H4 (cell line): ENCODE data around the gene EIF3B. TPM values are rescaled to one million over a fixed set of nuclear protein-coding genes. Genes with fewer than 3 reads are reported as not detected.
A peak's percentile ranks its signal among the peaks of the same experiment; 100 is the strongest.
"Not testable (repeated sequence)": the region's sequence is repeated elsewhere in the genome, so short reads cannot be mapped to it uniquely, and the experiment has no call there.

Experiments
- DNase-seq: peaks from one replicate; pipeline ENCODE4 v3.0.0-alpha.2; 2015; ENCODE audit warnings: low spot score
- total RNA-seq: library from RNA; depleted of rRNA; stranded (reverse); fragments of >200 nt; shearing (Covaris generic); gene quantifications from 2 replicates; pipeline ENCODE4 v1.2.3, GENCODE V29; 2014; rRNA removed

EIF3B gene
- 361 and 382 TPM in 2 replicates for total RNA-seq

DNA sequence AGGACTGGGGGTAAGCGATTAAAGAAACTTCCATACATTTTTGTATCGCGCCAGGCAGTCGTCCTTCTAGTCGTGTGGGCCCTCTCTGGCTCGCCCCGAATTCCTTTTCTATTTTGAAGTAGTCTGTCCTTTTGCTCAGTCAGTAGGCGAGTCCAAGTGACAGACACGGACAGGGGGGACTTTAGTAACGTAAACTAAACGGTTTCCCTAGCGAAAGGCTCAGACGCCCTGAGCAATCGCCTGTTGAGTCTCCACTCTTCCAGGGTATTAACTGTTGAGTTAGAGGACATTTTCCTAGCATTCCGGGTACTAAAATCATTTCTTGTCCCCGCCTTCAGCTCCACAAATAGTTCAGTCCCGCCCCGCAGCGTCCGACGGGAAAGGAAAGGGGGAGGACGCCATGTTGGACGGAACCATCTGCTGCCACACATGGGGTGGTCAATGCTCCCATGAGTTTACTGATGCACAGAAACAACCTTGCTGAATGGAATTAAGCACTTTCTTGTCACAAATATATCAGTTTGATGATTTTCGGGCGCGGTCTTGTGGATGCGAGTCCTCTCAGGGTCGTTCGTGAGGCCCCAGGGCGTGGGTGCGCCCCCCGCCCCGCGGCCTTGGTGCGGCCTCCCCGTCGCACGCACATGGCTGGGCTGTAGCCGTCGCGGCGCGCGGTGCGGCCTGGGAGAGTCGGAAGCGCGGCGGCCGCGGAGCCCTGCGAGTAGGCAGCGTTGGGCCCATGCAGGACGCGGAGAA lies at the start of gene EIF3B:
Gene EIF3B, plus strand, starts transcription at position 642 of the 753 bp plus-strand sequence. Its CDS starts 95 bp downstream, at position 737.
- DNase-seq = peak; percentile 98

DNA sequence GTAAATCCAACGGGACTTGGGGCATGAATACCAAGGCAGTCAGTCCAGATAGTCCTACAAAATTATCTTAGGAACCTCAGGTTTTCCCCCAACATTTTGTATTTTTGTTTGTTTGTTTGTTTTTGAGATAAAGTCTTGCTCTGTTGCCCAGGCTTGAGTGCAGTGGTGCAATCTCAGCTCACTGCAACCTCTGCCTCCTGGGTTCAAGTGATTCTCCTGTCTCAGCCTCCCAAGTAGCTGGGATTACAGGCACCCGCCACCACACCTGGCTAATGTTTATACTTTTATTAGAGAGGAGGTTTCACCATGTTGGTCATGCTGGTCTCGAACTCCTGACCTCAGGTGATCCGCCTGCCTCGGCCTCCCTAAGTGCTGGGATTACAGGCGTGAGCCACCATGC lies 49.4 kb upstream of the EIF3B start:
- not testable (repeated sequence) for DNase-seq

DNA sequence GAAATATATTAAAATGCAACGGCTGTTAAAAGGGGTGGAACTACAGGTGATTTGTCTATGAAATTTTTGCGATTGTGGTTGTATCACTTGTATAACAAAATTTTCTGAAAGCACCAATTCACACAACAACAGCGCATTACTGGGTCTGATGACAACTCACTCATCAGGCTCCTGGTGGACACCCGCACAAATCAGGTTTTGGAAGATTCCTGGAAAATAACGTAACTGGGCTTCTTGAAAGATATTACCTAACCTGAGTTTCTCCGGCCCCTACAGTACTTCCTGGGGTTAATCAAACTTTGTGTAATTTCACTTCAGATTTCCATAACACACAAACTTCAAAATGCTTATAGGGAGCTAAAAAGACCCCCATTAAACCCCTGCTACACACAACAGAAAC lies 47.9 kb upstream of the EIF3B start:
- no peak for DNase-seq

DNA sequence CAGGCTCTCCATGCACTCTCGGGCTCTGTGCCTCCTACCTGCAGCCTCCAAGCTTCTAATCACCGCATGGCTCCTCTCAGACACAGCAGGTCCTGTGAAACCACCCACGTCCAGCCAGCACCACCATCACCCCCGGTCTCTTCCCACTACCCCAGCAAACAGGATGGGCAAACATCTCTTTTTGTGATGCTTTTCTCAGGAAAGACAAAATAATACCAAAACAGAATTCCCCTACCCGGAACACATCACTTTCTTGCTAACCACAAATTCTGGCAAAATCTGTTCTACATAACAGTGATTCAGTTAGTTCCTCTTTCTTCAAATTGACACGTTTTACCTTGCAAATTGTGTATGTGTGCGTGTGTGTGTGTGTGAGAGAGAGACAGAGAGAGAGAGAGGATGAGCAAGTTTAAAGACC lies 46.9 kb upstream of the EIF3B start:
- no peak for DNase-seq

DNA sequence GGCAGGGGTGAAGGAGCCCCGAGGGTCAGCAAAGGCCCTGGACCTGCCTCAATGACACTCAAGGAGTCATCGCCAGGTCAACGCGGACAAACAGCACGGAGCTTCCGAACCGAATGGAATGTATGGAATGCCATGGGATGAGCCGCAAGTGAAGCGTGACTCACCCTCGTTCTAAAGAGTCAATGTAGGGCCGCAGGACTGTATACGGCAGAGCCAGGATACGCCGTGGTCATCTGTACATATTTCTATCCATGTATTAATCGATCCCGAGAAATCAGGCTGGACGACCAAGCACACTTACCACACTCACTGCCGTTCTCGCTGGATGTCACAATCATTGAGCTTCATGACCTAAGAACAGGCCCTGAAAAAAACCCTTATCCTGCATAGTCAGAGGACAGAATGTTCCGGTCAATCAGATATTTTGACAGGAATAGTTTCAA lies 44.7 kb upstream of the EIF3B start:
- no peak for DNase-seq

DNA sequence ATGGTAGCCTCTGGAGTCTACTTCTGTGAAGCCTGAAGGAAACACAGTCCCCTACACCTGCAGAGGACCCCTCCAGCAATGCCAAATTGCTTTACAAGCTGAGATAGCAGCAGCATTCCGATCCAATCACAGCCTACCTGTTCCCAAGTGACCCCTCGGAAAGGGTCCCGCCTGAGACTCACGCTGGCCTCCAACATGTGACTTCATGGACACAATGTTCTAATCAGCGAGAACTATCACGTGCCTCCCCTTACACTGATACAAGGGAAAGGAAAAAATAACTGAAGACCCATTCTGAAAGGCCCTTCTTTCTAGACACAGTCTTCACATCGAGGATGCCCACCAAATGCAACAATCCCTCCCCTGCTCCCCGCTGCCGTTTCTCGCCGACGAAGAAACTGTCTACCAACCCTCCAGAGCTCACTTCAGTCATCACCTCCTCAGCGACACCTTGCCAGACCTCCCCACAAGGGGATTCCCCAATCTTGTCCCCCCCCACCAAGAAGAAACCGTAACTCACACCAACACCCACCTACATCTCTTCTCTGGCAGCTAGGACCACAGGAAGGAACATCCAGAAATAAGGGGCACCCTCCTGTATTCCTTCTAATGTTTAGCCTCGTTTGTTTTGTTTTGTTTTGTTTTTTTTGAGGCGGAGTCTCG lies 42.2 kb upstream of the EIF3B start:
- no peak for DNase-seq

DNA sequence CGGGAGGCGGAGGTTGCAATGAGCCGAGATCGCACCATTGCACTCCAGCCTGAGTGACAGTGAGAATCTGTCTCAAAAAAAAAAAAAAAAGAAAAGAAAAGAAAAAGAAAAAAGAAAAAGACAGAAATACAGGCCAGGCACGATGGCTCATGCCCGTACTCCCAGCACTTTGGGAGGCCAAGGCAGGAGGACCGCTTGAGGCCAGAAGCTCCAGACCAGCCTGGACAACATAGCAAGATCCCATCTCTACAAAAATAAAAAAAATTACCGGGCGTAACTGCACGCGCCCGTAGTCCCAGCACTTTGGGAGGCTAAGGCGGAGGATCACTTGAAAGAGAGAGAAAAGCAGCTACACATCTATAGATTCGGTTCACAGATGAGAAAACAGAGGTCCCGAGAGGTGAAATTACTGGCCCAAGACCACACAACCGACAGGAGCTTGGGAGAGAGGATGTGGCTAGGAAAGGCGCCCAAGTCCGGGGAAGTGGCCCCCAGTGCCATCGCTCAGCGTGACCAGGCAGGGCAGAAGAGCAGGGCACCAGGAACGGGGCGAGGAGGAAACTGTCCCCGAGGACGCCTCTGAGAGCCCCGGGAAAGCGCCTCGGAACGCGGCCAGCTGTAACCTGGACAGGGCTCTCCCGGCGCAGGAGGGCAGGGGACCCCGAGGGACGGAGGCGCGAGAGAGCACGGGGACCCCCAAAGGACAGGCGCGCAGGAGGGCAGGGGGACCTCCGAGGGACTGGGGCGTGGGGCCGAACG lies 41.0 kb upstream of the EIF3B start:
- no peak for DNase-seq

DNA sequence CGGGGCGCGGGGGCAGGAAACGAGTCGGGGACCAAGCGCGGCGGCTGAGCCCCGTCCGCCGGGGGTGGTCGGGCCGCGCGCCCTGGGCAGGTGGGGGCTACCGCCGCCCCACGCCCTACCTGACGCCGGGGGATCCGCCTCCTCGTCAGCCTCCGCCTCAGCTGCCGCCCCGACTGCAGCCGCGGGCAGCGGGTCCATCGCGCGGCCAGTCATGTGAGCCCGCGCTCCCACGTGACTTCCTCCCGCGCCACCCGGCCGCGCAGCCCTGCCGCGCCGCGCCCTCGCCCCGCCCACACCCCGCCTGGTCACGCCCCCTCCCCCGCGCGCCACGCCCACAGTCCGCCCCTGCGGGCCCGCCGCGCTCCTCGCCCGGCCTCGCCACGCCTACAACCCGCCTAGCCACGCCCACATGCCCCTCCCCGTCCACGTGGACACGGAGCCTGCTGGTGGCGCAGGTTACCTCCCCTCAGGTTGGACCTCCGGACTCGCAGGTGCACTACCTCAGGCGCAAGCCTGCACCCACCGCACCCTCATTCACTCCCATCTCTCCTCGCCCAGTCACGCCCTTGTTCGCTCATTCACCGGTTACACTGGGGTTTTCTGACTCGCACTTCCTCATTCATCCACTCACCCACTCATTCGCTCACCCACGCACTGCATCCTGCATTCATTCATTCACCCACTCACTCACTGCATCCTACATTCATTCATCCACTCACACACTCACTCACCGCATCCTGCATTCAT lies 40.2 kb upstream of the EIF3B start, which contains the start of gene SNX8:
Gene SNX8, minus strand, starts transcription at position 233 of the 747 bp plus-strand sequence. Its CDS starts 20 bp downstream, at position 213.
- DNase-seq = peak; percentile 94

DNA sequence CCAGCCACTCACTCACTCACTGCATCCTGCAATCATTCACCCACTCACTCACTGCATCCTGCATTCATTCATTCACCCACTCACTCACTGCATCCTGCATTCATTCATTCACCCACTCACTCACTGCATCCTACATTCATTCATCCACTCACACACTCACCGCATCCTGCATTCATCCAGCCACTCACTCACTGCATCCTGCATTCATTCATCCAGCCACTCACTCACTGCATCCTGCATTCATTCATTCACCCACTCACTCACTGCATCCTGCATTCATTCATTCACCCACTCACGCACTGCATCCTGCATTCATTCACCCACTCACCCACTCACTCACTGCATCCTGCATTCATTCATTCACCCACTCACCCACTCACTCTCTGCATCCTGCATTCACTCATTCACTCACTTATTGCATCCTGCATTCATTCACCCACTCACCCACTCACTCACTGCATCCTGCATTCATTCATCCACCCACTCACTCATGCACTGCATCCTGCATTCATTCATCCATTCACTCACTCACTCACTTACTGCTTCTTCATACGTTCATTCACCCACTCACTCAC lies 39.6 kb upstream of the EIF3B start:
- DNase-seq = not testable (repeated sequence)

DNA sequence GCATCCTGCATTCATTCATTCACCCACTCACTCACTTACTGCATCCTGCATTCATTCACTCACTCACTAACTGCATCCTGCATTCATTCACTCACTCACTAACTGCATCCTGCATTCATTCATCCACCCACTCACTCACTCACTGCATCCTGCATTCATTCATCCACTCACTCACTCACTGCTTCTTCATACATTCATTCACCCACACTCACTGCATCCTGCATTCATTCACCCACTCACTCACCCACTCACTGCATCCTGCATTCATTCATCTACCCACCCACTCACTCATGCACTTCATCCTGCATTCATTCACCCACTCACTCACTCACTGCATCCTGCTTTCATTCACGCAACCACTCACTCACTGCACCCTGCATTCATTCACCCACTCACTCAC lies 38.8 kb upstream of the EIF3B start:
- DNase-seq = no peak

DNA sequence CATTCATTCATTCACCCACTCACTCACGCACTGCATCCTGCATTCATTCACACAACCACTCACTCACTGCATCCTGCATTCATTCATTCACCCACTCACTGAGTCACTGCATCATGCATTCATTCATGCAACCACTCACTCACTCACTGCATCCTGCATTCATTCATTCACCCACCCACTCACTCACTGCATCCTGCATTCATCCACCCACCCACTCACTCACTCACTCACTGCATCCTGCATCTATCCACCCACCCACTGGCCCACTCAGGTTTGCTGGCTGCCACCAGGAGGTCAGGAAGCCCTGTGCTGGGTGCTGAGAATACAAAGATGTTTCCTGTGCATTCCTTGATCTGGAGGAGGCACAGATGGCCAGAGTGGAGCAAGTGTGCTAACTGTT lies 38.0 kb upstream of the EIF3B start:
- no peak for DNase-seq

DNA sequence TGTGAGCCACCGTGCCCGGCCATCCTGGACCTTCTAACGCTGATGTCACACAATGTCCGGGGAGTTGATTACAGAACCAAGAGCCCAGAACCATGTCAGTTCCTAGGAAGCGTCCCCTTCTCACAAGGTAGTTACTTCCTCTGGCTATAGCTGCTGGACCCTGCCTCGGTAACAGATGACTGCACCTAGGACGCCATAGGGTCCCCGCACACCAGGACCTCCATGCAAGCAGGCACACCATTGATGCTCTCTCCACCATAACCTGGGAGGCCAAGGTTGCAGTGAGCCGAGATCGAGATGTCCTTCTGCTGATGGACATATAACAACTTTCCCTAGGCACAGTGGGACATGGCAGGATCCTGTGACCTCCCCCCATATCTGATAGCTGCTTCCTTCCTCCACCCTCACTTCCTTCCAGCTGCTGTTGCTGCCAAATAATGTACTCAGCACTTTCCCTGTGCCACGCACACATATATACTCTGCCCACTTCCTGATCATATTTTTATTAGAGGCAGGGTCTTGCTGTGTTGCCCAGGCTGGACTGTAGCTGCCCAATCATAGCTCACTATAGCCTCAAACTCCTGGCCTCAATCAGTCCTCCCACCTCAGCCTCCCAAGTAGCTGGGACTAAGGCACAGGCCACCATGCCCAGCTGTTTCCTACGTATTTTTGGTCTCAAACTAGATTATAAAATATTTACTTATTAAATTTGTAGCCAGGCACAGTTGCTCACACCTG lies 36.9 kb upstream of the EIF3B start:
- DNase-seq = no peak

DNA sequence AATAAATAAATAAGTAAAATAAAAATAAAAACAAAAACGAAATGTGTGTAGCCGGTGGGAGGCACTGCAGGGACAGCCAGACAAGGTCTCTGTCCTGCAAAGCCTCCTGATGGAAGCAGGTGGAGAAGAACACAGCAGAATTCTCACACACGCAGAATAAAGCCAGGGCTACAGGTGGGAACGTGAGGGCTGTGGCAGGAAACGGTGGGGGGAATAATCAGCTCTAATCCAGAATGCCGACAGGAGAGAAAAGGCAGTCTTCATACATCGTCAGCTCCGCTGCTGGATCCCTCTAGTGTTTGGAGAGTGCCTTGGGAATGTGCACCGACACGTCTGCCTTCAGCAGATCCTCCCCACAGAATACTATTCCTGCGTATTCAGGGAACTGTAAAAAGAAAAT lies 33.6 kb upstream of the EIF3B start:
- no peak for DNase-seq

DNA sequence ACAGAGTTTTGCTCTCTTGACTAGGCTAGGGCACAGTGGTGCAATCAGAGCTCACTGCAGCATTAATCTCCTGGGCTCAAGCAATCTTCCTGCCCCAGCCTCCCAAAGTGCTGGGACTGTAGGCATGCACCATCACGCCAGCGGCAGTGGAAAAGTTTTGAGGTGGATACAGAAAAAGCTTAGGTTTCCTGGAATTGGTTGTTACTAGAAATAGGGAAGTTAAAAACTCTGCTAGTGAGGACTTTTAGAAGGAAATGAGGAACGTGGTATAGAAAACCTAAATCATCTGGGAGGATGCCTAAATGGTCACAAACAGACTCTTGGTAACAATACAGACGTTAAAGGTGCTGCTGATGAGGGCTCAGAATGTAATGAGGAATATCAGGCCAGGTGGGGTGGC lies 29.5 kb upstream of the EIF3B start:
- no peak for DNase-seq

DNA sequence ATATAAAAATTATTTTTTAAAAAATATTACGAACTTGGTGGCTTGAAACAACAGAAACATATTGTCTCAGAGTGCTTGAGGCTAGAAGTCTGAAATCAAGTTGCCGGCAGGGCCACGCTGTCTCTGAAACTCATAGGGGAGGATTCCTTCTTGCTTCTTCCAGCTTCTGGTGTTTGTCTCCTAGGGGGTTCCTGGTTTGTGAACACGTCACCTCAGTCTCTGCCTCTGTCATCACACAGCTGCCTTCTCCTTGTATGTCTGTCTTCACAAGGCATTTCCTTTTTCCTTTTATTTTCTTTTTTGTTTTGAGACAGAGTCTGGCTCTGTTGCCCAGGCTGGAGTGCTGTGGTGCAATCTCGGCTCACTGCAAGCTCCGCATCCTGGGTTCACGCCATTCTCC lies 27.7 kb upstream of the EIF3B start:
- no peak for DNase-seq

DNA sequence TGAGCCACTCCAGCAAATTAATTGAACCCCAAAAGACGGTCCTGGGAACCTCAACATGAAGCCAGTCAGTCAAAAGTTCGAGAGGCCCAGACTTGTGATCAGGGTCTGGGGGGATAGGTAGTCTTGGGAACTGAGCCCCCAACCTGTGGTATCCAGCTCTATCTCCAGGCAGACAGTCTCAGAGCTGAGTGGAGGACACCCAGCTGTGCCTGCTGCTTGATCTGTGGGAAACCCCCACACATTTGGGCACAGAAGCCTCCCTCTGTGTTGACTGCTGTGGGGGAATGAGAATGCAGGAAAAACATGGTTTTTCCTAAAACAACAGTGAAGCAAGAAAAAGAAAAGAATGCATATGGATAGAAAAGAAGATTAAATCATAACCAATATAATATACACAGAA lies 24.1 kb upstream of the EIF3B start:
- no peak for DNase-seq

DNA sequence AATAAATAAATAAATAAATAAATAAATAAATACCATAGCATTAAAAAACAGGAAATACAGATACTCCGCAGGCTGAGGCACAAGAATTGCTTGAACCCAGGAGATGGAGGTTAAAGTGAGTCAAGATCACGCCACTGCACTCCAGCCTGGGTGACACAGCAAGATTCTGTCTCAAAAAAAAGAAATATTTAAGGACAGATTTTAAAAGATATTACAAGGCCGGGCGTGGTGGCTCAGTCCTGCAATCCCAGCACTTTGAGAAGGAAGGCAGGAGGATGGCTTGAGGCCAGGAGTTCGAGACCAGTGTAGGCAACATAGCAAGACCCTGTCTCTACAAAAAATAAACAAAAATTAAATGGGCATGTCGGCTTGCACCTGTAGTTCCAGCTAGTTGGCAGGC lies 22.9 kb upstream of the EIF3B start:
- DNase-seq = no peak

DNA sequence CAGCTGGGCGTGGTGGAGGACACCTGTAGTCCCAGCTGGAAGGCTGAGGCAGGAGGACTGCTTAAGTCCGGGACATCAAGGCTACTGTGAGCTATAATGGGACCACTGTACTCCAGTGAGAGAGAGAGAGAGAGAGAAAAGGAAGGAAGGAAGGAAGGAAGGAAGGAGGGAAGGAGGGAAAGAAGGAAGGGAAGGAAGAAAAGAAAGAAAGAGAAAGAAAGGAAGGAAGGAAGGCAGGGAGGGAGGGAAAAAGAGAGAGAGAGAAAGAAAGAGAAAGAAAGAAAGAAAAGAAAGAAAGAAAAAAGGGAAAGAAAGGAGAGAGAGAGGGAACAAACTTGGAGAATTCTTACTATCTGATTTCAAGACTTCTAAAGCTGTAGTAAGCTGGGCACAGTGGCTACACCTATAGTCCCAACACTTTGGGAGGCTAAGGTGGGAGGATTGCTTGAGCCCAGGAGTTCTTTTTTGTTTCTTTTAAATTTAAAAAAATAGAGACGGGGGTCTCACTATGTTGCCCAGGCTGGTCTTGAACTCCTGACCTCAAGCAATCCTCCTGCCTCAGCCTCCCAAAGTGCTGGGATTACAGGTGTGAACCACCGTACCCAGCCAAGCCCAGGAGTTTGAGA lies 21.9 kb upstream of the EIF3B start:
- DNase-seq = not testable (repeated sequence)

DNA sequence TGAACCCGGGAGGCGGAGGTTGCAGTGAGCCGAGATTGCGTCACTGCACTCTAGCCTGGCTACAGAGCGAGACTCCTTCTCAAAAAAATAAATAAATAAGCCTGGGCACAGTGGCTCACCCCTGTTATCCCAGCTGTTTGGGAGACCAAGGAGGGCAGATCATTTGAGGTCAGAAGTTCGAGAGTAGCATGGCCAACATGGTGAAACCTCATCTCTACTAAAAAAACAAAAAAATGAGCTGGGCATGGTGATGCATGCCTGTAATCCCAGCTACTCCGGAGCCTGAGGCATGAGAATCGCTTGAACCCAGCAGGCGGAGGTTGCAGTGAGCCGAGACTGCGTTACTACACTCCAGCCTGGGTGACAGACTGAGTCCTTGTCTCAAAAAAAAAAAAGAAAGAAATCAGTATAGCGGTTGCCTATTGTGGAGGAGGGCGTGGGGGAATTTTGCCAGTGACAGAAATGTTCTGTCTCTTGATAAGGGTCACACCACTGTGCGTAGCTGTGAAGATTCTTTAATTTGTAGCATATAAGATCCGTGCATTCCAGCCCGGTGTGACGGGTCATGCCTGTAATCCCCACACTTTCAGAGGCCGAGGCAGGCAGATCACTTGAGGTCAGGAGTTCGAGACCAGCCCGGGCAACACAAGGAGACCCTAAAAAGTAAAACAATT lies 17.9 kb upstream of the EIF3B start:
- no peak for DNase-seq
